ENCODE results near the gene REXO4. TPM values are rescaled to one million over a fixed set of nuclear protein-coding genes. Genes with fewer than 3 reads are reported as not detected.

The REXO4 gene
- total RNA-seq, 1 donor from 2014 or later = 22.6 TPM

DNA sequence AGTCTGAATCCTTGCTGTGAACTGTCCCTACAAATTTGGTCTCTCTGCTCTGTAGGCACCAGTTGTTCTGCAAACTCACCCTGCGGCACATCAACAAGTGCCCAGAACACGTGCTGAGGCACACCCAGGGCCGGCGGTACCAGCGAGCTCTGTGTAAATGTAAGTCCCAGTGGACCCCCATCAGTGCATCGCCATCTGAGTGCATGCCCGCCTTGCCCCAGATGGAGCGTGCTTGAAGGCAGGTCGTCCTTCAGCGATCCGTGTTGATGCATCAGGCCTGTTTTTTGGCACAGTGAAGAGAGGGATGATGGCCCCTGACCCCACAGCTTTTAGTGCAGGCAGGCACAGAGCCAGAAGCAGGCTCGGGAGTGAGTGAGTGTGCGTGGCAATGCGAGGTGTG is 60.2 kb downstream of the REXO4 start:
- TF ChIP-seq, protein P1, sequence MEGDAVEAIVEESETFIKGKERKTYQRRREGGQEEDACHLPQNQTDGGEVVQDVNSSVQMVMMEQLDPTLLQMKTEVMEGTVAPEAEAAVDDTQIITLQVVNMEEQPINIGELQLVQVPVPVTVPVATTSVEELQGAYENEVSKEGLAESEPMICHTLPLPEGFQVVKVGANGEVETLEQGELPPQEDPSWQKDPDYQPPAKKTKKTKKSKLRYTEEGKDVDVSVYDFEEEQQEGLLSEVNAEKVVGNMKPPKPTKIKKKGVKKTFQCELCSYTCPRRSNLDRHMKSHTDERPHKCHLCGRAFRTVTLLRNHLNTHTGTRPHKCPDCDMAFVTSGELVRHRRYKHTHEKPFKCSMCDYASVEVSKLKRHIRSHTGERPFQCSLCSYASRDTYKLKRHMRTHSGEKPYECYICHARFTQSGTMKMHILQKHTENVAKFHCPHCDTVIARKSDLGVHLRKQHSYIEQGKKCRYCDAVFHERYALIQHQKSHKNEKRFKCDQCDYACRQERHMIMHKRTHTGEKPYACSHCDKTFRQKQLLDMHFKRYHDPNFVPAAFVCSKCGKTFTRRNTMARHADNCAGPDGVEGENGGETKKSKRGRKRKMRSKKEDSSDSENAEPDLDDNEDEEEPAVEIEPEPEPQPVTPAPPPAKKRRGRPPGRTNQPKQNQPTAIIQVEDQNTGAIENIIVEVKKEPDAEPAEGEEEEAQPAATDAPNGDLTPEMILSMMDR (IDR thresholded peaks at IDR 0.05) = no peak
- no peaks in the 10 kb centered on the region for H3K27me3 ChIP-seq
- H3K27ac ChIP-seq = no peak overlapping the region
- H3K36me3 ChIP-seq = peaks cover 50% of the 10 kb centered on the region
- H3K4me3 ChIP-seq = no peak overlapping the region
- no peak for DNase-seq
- H3K9me3 ChIP-seq = no peaks in the 10 kb centered on the region
- H3K4me1 ChIP-seq = peaks cover 18% of the 10 kb centered on the region
- ATAC-seq = no peak
- intact Hi-C loops (cut with DNase I) = no loop called here

DNA sequence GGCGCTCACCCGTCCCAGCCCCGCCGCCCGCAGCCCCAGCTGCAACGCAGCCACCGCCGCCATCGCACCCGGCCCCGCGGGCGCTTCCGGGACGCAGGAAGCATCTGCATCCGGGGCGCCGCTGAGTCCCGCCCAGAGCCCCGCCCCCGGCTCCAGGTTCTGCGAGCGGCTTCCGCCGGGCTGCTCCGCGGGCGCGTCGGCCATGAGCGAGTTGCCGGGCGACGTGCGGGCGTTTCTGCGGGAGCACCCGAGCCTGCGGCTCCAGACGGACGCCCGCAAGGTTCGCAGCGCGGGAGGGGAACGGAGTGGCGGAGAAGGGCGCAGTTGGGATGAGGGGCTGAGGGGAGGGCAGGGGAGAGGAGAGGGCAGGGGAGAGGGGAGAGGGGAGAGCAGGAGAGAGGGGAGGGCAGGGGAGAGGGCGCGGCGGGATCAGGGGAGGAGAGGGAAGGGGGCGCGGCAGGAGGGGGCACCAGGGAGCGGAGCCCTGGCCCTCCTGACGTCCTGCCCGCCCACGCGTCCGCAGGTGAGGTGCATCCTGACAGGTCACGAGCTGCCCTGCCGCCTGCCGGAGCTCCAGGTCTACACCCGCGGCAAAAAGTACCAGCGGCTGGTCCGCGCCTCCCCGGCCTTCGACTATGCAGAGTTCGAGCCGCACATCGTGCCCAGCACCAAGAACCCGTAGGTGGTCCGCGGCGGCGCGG is 61.3 kb downstream of the REXO4 start, which contains the start of the genes SURF1 and SURF2:
TSS of gene SURF1 (minus strand) at position 97 of the 701 bp plus-strand sequence. CDS start at position 63, 34 bp downstream.
TSS of gene SURF2 (plus strand) at position 160 of the 701 bp plus-strand sequence. CDS start at position 203, 43 bp downstream.
- TF ChIP-seq, protein P1 (IDR thresholded peaks at IDR 0.05) = no peak
- intact Hi-C loops (cut with DNase I) = no loop called here
- H3K36me3 ChIP-seq = peaks cover 50% of the 10 kb centered on the region

More for the DNA sequence above, 61.3 kb downstream of the REXO4 start, which contains the start of the genes SURF1 and SURF2:
- Histone ChIP-seq H3K4me3 (peak within 1 kb of the TSS; percentile 85), H3K9me3 (no peaks in the 10 kb centered on the region), H3K27me3 (no peaks in the 10 kb centered on the region), H3K27ac (peak within 1 kb of the TSS; percentile 82), H3K4me1 (peaks cover 18% of the 10 kb centered on the region)
- DNase-seq = peak; percentile 96
- ATAC-seq = peak; percentile 95

Other genes starting within 250 kb of the REXO4 start
- not detected for gene OBP2B, start 208.8 kb downstream of the REXO4 start, total RNA-seq
- 16.8 TPM for gene ABO, start 142.8 kb downstream of the REXO4 start, total RNA-seq
- gene SURF6, start 81.8 kb downstream of the REXO4 start, total RNA-seq = 15.9 TPM
- gene MED22, start 69.9 kb downstream of the REXO4 start, total RNA-seq = 25.8 TPM
- gene RPL7A, start 69.8 kb downstream of the REXO4 start, total RNA-seq = 1,380 TPM
- 43.9 TPM for gene SURF1, start 61.5 kb downstream of the REXO4 start, total RNA-seq
- gene SURF2, start 61.5 kb downstream of the REXO4 start, total RNA-seq = 12.0 TPM
- gene SURF4, start 42.0 kb downstream of the REXO4 start, total RNA-seq = 142 TPM
- gene STKLD1, start 41.6 kb downstream of the REXO4 start, total RNA-seq = 1.2 TPM
- 2.0 TPM for gene ADAMTS13, start 4.4 kb upstream of the REXO4 start, total RNA-seq
- 39.8 TPM for gene CACFD1, start 42.0 kb upstream of the REXO4 start, total RNA-seq
- gene SLC2A6, start 61.1 kb upstream of the REXO4 start, total RNA-seq = 11.4 TPM
- gene MYMK, start 106.9 kb upstream of the REXO4 start, total RNA-seq = not detected
- 17.4 TPM for gene ADAMTSL2, start 116.7 kb upstream of the REXO4 start, total RNA-seq
- not detected for gene FAM163B, start 191.4 kb upstream of the REXO4 start, total RNA-seq
- not detected for gene DBH, start 218.4 kb upstream of the REXO4 start, total RNA-seq

Data from upper lobe of right lung (tissue), 1 donor.